B cell (primary cell): ENCODE measurements around the gene SLC44A4.

Source experiments
- EZH2 ChIP-seq: IDR thresholded peaks from 2 replicates; pipeline ENCODE4 v1.6.1; 2012; ENCODE audit warnings: borderline replicate concordance, low read depth, mild to moderate bottlenecking, moderate library complexity, low read length; ENCODE audit not compliant: insufficient read depth, poor library complexity, severe bottlenecking
- TF ChIP-seq, protein P1 (sequence below): fragments of 200-600 bp; IDR thresholded peaks from one replicate; pipeline ENCODE4 v1.8.0; 2022; ENCODE audit warnings: antibody characterized with exemption, mild to moderate bottlenecking

DNA sequence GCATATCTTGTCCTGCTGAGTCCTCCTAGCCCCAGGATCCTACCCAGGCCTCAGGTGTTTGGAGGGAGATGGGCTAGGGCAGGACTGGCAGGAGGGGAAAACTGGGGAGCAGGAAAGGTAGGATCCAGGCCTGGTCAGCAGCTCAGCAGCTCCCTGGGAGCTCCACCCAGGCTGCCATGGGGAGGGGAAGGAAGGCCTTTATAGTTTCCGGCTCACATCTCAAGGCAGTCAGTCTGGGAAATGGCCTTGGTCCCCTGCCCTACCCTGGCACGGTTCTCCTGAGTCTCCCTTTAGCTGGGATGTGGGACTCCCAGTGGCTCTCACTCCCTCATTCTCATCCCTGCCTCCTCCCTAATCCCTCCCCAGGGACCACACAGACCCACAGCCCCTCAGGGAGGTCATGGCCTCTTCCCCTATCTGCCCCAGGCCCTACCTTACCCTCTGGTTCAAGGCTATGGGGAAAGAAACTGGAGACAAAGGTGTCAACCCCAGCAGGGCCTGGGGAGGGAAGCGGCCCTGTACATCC, 1.6 kb downstream of the SLC44A4 start:
- TF ChIP-seq, protein P1, sequence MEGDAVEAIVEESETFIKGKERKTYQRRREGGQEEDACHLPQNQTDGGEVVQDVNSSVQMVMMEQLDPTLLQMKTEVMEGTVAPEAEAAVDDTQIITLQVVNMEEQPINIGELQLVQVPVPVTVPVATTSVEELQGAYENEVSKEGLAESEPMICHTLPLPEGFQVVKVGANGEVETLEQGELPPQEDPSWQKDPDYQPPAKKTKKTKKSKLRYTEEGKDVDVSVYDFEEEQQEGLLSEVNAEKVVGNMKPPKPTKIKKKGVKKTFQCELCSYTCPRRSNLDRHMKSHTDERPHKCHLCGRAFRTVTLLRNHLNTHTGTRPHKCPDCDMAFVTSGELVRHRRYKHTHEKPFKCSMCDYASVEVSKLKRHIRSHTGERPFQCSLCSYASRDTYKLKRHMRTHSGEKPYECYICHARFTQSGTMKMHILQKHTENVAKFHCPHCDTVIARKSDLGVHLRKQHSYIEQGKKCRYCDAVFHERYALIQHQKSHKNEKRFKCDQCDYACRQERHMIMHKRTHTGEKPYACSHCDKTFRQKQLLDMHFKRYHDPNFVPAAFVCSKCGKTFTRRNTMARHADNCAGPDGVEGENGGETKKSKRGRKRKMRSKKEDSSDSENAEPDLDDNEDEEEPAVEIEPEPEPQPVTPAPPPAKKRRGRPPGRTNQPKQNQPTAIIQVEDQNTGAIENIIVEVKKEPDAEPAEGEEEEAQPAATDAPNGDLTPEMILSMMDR = no peak
- TF ChIP-seq EZH2 = no peak
